ENCODE results near the gene TUBGCP4. TPM values are rescaled to one million over a fixed set of nuclear protein-coding genes. Genes with fewer than 3 reads are reported as not detected.
"Not testable (repeated sequence)": the region's sequence is repeated elsewhere in the genome, so short reads cannot be mapped to it uniquely, and the experiment has no call there.

Gene TUBGCP4
- total RNA-seq, 1 donor from 2014 or later: 12.8 TPM

DNA sequence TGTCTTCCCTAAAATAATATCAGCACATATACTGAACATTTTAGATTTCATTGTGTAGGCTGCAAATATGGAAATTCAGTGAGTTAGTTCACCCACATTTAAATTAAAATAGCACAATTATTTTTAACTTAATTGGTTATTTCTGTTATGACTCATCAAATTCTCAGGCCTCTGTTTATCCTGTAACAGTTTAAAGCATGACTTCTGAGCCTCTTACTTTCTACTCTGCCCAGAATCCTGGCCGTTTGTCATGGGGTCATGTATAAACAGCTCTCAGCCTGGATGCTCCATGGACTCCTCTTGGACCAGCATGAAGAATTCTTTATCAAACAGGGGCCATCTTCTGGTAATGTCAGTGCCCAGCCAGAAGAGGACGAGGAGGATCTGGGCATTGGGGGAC is 12.2 kb downstream of the TUBGCP4 start:
- TF ChIP-seq, protein P1, sequence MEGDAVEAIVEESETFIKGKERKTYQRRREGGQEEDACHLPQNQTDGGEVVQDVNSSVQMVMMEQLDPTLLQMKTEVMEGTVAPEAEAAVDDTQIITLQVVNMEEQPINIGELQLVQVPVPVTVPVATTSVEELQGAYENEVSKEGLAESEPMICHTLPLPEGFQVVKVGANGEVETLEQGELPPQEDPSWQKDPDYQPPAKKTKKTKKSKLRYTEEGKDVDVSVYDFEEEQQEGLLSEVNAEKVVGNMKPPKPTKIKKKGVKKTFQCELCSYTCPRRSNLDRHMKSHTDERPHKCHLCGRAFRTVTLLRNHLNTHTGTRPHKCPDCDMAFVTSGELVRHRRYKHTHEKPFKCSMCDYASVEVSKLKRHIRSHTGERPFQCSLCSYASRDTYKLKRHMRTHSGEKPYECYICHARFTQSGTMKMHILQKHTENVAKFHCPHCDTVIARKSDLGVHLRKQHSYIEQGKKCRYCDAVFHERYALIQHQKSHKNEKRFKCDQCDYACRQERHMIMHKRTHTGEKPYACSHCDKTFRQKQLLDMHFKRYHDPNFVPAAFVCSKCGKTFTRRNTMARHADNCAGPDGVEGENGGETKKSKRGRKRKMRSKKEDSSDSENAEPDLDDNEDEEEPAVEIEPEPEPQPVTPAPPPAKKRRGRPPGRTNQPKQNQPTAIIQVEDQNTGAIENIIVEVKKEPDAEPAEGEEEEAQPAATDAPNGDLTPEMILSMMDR (IDR thresholded peaks at IDR 0.05; ENCODE audit: insufficient read depth, low read length, poor library complexity, severe bottlenecking): no peak
- no peak for DNase-seq (ENCODE audit: low read depth)
- Histone ChIP-seq H3K4me3 (ENCODE audit: low read depth, low read length) (no peak overlapping the region), H3K36me3 (ENCODE audit: control insufficient read depth, insufficient read depth, low read length) (no peaks in the 10 kb centered on the region), H3K27me3 (ENCODE audit: control insufficient read depth, insufficient read depth, low read length) (no peaks in the 10 kb centered on the region)

DNA sequence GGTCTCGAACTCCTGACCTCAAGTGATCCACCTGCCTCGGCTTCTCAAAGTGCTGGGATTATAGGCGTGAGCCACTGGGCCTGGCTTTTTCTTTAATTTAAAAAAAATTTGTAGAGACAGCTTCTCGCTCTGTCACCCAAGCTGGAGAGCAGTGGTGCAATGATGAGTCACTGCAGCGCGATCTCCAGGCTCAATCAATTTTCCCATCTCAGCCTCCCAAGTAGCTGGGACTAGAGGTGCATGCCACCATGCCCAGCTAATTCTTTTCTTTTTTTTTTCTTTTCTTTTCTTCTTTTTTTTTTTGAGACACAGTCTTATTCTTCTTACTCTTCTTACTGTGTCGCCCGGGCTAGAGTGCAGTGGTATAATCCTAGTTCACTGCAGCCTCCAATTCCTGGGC is 19.8 kb downstream of the TUBGCP4 start:
- no peaks in the 10 kb centered on the region for H3K36me3 ChIP-seq (ENCODE audit: control insufficient read depth, insufficient read depth, low read length)
- DNase-seq (ENCODE audit: low read depth): no peak
- TF ChIP-seq, protein P1 (IDR thresholded peaks at IDR 0.05; ENCODE audit: insufficient read depth, low read length, poor library complexity, severe bottlenecking): no peak
- H3K4me3 ChIP-seq (ENCODE audit: low read depth, low read length): no peak overlapping the region
- H3K27me3 ChIP-seq (ENCODE audit: control insufficient read depth, insufficient read depth, low read length): no peaks in the 10 kb centered on the region

DNA sequence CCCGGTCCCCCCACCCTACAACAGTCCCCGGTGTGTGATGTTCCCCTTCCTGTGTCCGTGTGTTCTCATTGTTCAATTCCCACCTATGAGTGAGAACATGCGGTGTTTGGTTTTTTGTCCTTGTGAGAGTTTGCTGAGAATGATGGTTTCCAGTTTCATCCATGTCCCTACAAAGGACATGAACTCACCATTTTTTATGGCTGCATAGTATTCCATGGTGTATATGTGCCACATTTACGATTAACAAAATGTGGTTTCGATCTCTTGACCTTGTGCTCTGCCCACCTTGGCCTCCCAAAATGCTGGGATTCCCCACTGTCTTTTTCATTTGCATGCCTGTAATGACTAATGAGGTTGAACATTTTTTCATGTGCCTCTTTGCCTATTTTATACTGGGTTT is 22.7 kb downstream of the TUBGCP4 start:
- DNase-seq (ENCODE audit: low read depth); H3K36me3 ChIP-seq (ENCODE audit: control insufficient read depth, insufficient read depth, low read length); H3K4me3 ChIP-seq (ENCODE audit: low read depth, low read length); H3K27me3 ChIP-seq (ENCODE audit: control insufficient read depth, insufficient read depth, low read length): not testable (repeated sequence)

DNA sequence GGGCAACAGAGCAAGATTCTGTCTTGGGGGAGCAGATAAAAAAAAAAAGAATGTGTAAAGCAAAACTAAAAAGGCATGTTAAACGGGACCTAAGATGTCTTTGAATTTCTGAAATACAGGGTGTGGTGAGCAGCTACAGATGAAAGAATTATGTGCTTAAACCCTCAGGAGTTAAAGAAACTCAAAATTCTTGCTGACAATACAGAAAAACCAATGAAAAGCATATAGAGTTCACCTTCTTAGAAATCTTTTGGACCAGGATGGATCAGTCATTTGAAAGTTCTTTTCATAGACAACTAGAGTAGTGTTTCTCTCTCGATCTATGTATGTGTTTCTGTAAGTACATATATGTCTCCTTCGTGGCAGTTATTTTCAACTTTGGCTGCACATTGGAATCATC is 31.4 kb downstream of the TUBGCP4 start:
- no peak for DNase-seq (ENCODE audit: low read depth)
- TF ChIP-seq, protein P1 (IDR thresholded peaks at IDR 0.05; ENCODE audit: insufficient read depth, low read length, poor library complexity, severe bottlenecking): no peak

DNA sequence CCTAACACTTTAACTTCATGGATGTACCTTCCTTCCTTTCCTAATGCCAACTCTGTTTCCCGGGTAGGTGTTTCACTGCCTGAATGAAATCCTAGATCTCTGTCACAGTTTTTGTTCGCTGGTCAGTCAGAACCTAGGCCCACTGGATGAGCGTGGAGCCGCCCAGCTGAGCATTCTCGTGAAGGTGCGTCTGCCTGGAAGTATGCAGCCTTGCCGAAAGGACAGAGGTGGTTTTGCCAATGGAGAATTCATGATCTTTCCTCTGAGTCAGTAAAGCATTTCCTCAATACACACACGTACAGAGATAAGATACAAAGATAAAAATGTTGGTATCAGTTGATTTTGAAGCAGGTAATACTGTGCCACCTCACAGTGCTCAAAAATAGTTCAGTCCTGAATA is 32.7 kb downstream of the TUBGCP4 start:
- H3K36me3 ChIP-seq (ENCODE audit: control insufficient read depth, insufficient read depth, low read length): peaks cover 3% of the 10 kb centered on the region
- H3K4me3 ChIP-seq (ENCODE audit: low read depth, low read length): no peak overlapping the region
- TF ChIP-seq, protein P1 (IDR thresholded peaks at IDR 0.05; ENCODE audit: insufficient read depth, low read length, poor library complexity, severe bottlenecking): no peak
- H3K27me3 ChIP-seq (ENCODE audit: control insufficient read depth, insufficient read depth, low read length): no peaks in the 10 kb centered on the region
- no peak for DNase-seq (ENCODE audit: low read depth)

More for the DNA sequence above, 31.4 kb downstream of the TUBGCP4 start:
- peaks cover 3% of the 10 kb centered on the region for H3K36me3 ChIP-seq (ENCODE audit: control insufficient read depth, insufficient read depth, low read length)
- no peak overlapping the region for H3K4me3 ChIP-seq (ENCODE audit: low read depth, low read length)
- H3K27me3 ChIP-seq (ENCODE audit: control insufficient read depth, insufficient read depth, low read length): no peaks in the 10 kb centered on the region

DNA sequence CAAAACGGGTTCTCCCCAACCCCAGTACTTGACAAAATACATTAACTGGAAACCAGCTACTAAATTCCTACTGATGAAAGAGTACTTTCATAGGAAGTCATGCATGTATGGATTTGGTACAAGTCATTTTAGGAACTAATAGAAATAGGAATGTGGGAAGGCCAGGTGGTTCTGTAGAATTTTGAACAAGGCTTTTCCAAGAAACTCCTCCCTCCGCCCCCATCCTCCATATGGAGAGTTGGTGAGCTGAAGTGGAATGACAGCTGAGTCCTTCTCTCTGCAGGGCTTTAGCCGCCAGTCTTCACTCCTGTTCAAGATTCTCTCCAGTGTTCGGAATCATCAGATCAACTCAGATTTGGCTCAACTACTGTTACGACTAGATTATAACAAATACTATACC is 33.2 kb downstream of the TUBGCP4 start:
- Histone ChIP-seq H3K36me3 (ENCODE audit: control insufficient read depth, insufficient read depth, low read length) (peaks cover 3% of the 10 kb centered on the region), H3K27me3 (ENCODE audit: control insufficient read depth, insufficient read depth, low read length) (no peaks in the 10 kb centered on the region), H3K4me3 (ENCODE audit: low read depth, low read length) (no peak overlapping the region)
- TF ChIP-seq, protein P1 (IDR thresholded peaks at IDR 0.05; ENCODE audit: insufficient read depth, low read length, poor library complexity, severe bottlenecking): no peak
- no peak for DNase-seq (ENCODE audit: low read depth)

Measured in kidney epithelial cell (primary cell).